ENCODE results near the gene C6orf52.
"Not testable (repeated sequence)": the region's sequence is repeated elsewhere in the genome, so short reads cannot be mapped to it uniquely, and the experiment has no call there.

C6orf52 gene

GRCh38 chr6:10662207-10662606 lies 32.2 kb downstream of the C6orf52 start:
- no peaks in the 10 kb centered on the region for H3F3A ChIP-seq (ENCODE audit: insufficient read depth, low read length)
- H3K9ac ChIP-seq (ENCODE audit: low read length), result no peak overlapping the region
- H3K4me1 ChIP-seq (ENCODE audit: low read length), result no peaks in the 10 kb centered on the region
- no peaks in the 10 kb centered on the region for H4K20me1 ChIP-seq (ENCODE audit: insufficient read depth, low read length)
- H3K9me2 ChIP-seq (replicated peaks; ENCODE audit: insufficient read depth, low read length), result no peaks in the 10 kb centered on the region
- no peaks in the 10 kb centered on the region for H3K36me3 ChIP-seq (replicated peaks; ENCODE audit: insufficient read depth, low read length)
- no peak overlapping the region for H3K4me3 ChIP-seq (ENCODE audit: low read length)
- no peak overlapping the region for H3K27ac ChIP-seq (ENCODE audit: low read length)
- H3K79me2 ChIP-seq (ENCODE audit: low read length), result no peaks in the 10 kb centered on the region
- TF ChIP-seq CTCF (IDR thresholded peaks at IDR 0.05; ENCODE audit: low read length) (no peak), EZH2phosphoT487 (IDR thresholded peaks at IDR 0.05; ENCODE audit: low read length) (no peak), EZH2 (optimal IDR thresholded peaks at IDR 0.05; ENCODE audit: low read depth, low read length) (no peak)
- no peaks in the 10 kb centered on the region for H3K9me3 ChIP-seq (replicated peaks; ENCODE audit: insufficient read depth, low read length)
- no peak overlapping the region for H2AFZ ChIP-seq (ENCODE audit: low read length)
- no peaks in the 10 kb centered on the region for H3K27me3 ChIP-seq (replicated peaks; ENCODE audit: insufficient read depth, low read length)
- DNase-seq, result no peak
- no peak overlapping the region for H3K4me2 ChIP-seq (ENCODE audit: low read depth, low read length)

- DNase-seq; H3K4me2 ChIP-seq (ENCODE audit: low read depth, low read length); H3K79me2 ChIP-seq (ENCODE audit: low read length); H3K9me3 ChIP-seq (replicated peaks; ENCODE audit: insufficient read depth, low read length); H2AFZ ChIP-seq (ENCODE audit: low read length); H3F3A ChIP-seq (ENCODE audit: insufficient read depth, low read length); H3K27me3 ChIP-seq (replicated peaks; ENCODE audit: insufficient read depth, low read length); H3K36me3 ChIP-seq (replicated peaks; ENCODE audit: insufficient read depth, low read length); H3K4me3 ChIP-seq (ENCODE audit: low read length); H3K9ac ChIP-seq (ENCODE audit: low read length); H3K27ac ChIP-seq (ENCODE audit: low read length); H3K4me1 ChIP-seq (ENCODE audit: low read length); H3K9me2 ChIP-seq (replicated peaks; ENCODE audit: insufficient read depth, low read length); H4K20me1 ChIP-seq (ENCODE audit: insufficient read depth, low read length): not testable (repeated sequence)
Measured at GRCh38 chr6:10660431-10661191, 33.8 kb downstream of the C6orf52 start.

DNA sequence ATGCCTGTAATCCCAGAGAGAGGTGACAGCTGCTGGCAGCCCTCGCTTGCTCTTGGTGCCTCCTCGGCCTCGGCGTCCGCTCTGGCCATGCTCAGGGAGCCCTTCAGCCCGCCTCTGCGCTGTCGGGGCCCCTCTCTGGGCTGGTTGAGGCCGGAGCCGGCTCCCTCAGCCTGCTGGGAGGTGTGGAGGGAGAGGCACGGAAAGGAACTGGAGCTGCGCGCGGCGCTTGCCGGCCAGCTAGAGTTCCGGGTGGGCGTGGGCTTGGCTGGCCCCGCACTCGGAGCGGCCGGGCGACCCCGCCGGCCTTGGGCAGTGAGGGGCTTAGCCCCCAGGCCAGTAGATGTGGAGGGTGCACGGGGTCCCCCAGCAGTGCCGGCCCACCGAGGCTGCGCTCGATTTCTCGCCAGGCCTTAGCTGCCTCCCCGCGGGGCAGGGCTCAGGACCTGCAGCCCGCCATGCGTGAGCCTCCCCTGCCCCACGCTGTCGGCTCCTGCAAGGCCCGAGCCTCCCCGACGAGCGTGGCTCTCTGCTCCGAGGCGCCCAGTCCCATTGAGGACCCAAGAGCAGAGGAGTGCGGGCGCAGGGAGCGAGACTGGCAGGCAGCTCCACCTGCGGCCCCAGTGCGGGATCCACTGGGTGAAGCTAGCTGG lies 34.6 kb downstream of the C6orf52 start:
- Histone ChIP-seq H3K36me3 (replicated peaks; ENCODE audit: insufficient read depth, low read length) (no peaks in the 10 kb centered on the region), H3K27me3 (replicated peaks; ENCODE audit: insufficient read depth, low read length) (no peaks in the 10 kb centered on the region), H3K27ac (ENCODE audit: low read length) (no peak overlapping the region), H3F3A (ENCODE audit: insufficient read depth, low read length) (no peaks in the 10 kb centered on the region), H3K9me2 (replicated peaks; ENCODE audit: insufficient read depth, low read length) (no peaks in the 10 kb centered on the region), H3K4me3 (ENCODE audit: low read length) (no peak overlapping the region), H3K4me1 (ENCODE audit: low read length) (no peaks in the 10 kb centered on the region), H3K4me2 (ENCODE audit: low read depth, low read length) (no peak overlapping the region), H3K9ac (ENCODE audit: low read length) (no peak overlapping the region), H4K20me1 (ENCODE audit: insufficient read depth, low read length) (no peaks in the 10 kb centered on the region), H2AFZ (ENCODE audit: low read length) (no peak overlapping the region), H3K9me3 (replicated peaks; ENCODE audit: insufficient read depth, low read length) (no peaks in the 10 kb centered on the region), H3K79me2 (ENCODE audit: low read length) (no peaks in the 10 kb centered on the region)
- DNase-seq, result no peak
- TF ChIP-seq EZH2 (optimal IDR thresholded peaks at IDR 0.05; ENCODE audit: low read depth, low read length), result no peak
- TF ChIP-seq EZH2phosphoT487 (IDR thresholded peaks at IDR 0.05; ENCODE audit: low read length), result no peak
- TF ChIP-seq CTCF (IDR thresholded peaks at IDR 0.05; ENCODE audit: low read length), result no peak

Measured in MM.1S (cell line).